Ectodermal cell (in vitro differentiated cells): ENCODE results near the gene RIPPLY1.
"Not testable (repeated sequence)": the region's sequence is repeated elsewhere in the genome, so short reads cannot be mapped to it uniquely, and the experiment has no call there.

Experiments
- H3K27ac ChIP-seq: 2 replicates; pipeline ENCODE4 v1.7.0; 2013; ENCODE audit warnings: mild to moderate bottlenecking, low read depth, low read length; ENCODE audit not compliant: insufficient read depth, poor library complexity, severe bottlenecking
- H3K27me3 ChIP-seq: 2 replicates; pipeline ENCODE4 v1.7.0; 2013; ENCODE audit warnings: mild to moderate bottlenecking, low read length; ENCODE audit not compliant: insufficient read depth, control insufficient read depth, poor library complexity, severe bottlenecking
- H3K36me3 ChIP-seq: one replicate; pipeline ENCODE4 v1.7.0; 2013; ENCODE audit warnings: low read length; ENCODE audit not compliant: control insufficient read depth, insufficient read depth
- H3K4me1 ChIP-seq: one replicate; pipeline ENCODE4 v1.7.0; 2013; ENCODE audit warnings: low read length; ENCODE audit not compliant: control insufficient read depth, insufficient read depth
- H3K4me3 ChIP-seq: 2 replicates; pipeline ENCODE4 v1.7.0; 2013; ENCODE audit warnings: low read depth, low read length, control low read depth; ENCODE audit not compliant: insufficient read depth
- H3K9me3 ChIP-seq: 2 replicates; pipeline ENCODE4 v1.7.0; 2013; ENCODE audit warnings: mild to moderate bottlenecking, low read length, moderate library complexity; ENCODE audit not compliant: control insufficient read depth
- WGBS, 2 experiments: methylation state at CpG; one replicate each; pipeline ENCODE4 v1.1.7; 2013; ENCODE audit warnings: missing lambda C conversion rate in 2 of 2; 5-methylcytosine and 5-hydroxymethylcytosine counted together

RIPPLY1 gene

GRCh38 chrX:106899276-106899675 lies 3.9 kb downstream of the RIPPLY1 start:
- Histone ChIP-seq H3K4me3 (no peak overlapping the region), H3K4me1 (no peaks in the 10 kb centered on the region), H3K27me3 (no peaks in the 10 kb centered on the region), H3K27ac (no peak overlapping the region), H3K36me3 (no peaks in the 10 kb centered on the region), H3K9me3 (no peaks in the 10 kb centered on the region)
- 51 to 52% methylated on average over 2 of the region's 2 CpGs for WGBS, 2 experiments

- Histone ChIP-seq H3K27me3 (no peaks in the 10 kb centered on the region), H3K36me3 (no peaks in the 10 kb centered on the region), H3K4me3 (no peak overlapping the region), H3K27ac (no peak overlapping the region), H3K9me3 (no peaks in the 10 kb centered on the region), H3K4me1 (no peaks in the 10 kb centered on the region)
- WGBS, 2 experiments = 36% methylated on average over 1 of the region's 1 CpG; no CpG with 5 or more reads in 1 of the 2 experiments
Measured at GRCh38 chrX:106898462-106898861, 4.7 kb downstream of the RIPPLY1 start.

GRCh38 chrX:106897259-106897658 lies 5.9 kb downstream of the RIPPLY1 start:
- Histone ChIP-seq H3K4me3 (no peak overlapping the region), H3K9me3 (no peaks in the 10 kb centered on the region), H3K4me1 (no peaks in the 10 kb centered on the region), H3K27ac (no peak overlapping the region), H3K36me3 (no peaks in the 10 kb centered on the region), H3K27me3 (no peaks in the 10 kb centered on the region)
- WGBS, 2 experiments = 88 to 89% methylated on average over 5 to 6 of the region's 6 CpGs

- no peaks in the 10 kb centered on the region for H3K4me1 ChIP-seq
- H3K4me3 ChIP-seq = no peak overlapping the region
- H3K9me3 ChIP-seq = no peaks in the 10 kb centered on the region
- 81 to 83% methylated on average over 3 of the region's 3 CpGs for WGBS, 2 experiments
- no peaks in the 10 kb centered on the region for H3K27me3 ChIP-seq
- H3K27ac ChIP-seq = no peak overlapping the region
- H3K36me3 ChIP-seq = no peaks in the 10 kb centered on the region
Measured at GRCh38 chrX:106894978-106895452, 8.1 kb downstream of the RIPPLY1 start.

GRCh38 chrX:106894392-106894909 lies 8.7 kb downstream of the RIPPLY1 start:
- H3K9me3 ChIP-seq = no peaks in the 10 kb centered on the region
- H3K27ac ChIP-seq = no peak overlapping the region
- H3K27me3 ChIP-seq = no peaks in the 10 kb centered on the region
- no peaks in the 10 kb centered on the region for H3K4me1 ChIP-seq
- no peaks in the 10 kb centered on the region for H3K36me3 ChIP-seq
- 11 to 18% methylated on average over 5 to 6 of the region's 6 CpGs for WGBS, 2 experiments
- H3K4me3 ChIP-seq = no peak overlapping the region

GRCh38 chrX:106891762-106892460 lies 11.2 kb downstream of the RIPPLY1 start:
- Histone ChIP-seq H3K9me3 (no peaks in the 10 kb centered on the region), H3K27me3 (no peaks in the 10 kb centered on the region), H3K4me1 (no peaks in the 10 kb centered on the region), H3K36me3 (no peaks in the 10 kb centered on the region), H3K27ac (no peak overlapping the region), H3K4me3 (no peak overlapping the region)
- WGBS, 2 experiments = 89 to 93% methylated on average over 7 of the region's 7 CpGs

- Histone ChIP-seq H3K4me3 (no peak overlapping the region), H3K27ac (no peak overlapping the region), H3K4me1 (no peaks in the 10 kb centered on the region), H3K36me3 (no peaks in the 10 kb centered on the region), H3K9me3 (no peaks in the 10 kb centered on the region), H3K27me3 (no peaks in the 10 kb centered on the region)
- 92% methylated on average over 1 of the region's 1 CpG; no CpG with 5 or more reads in 1 of the 2 experiments for WGBS, 2 experiments
Measured at GRCh38 chrX:106889468-106889867, 13.7 kb downstream of the RIPPLY1 start.

- H3K27ac ChIP-seq = no peak overlapping the region
- H3K4me1 ChIP-seq = no peaks in the 10 kb centered on the region
- H3K4me3 ChIP-seq = no peak overlapping the region
- H3K9me3 ChIP-seq = no peaks in the 10 kb centered on the region
- 88 to 100% methylated on average over 1 of the region's 1 CpG for WGBS, 2 experiments
- H3K27me3 ChIP-seq = no peaks in the 10 kb centered on the region
- no peaks in the 10 kb centered on the region for H3K36me3 ChIP-seq
Measured at GRCh38 chrX:106875151-106875550, 28.0 kb downstream of the RIPPLY1 start.

GRCh38 chrX:106874075-106874474 lies 29.1 kb downstream of the RIPPLY1 start:
- Histone ChIP-seq H3K4me1 (no peaks in the 10 kb centered on the region), H3K36me3 (no peaks in the 10 kb centered on the region), H3K27ac (no peak overlapping the region), H3K9me3 (no peaks in the 10 kb centered on the region), H3K27me3 (no peaks in the 10 kb centered on the region), H3K4me3 (no peak overlapping the region)
- WGBS, 2 experiments = no CpG with 5 or more reads among the region's 2 CpGs

GRCh38 chrX:106872796-106873195 lies 30.3 kb downstream of the RIPPLY1 start:
- H3K27ac ChIP-seq = not testable (repeated sequence)

More at GRCh38 chrX:106872796-106873195, 30.3 kb downstream of the RIPPLY1 start:
- WGBS, 2 experiments = 85 to 97% methylated on average over 2 of the region's 2 CpGs
- not testable (repeated sequence) for H3K4me1 ChIP-seq, H3K4me3 ChIP-seq, H3K36me3 ChIP-seq, H3K27me3 ChIP-seq, H3K9me3 ChIP-seq
